HepG2 (cell line): Measurements from ENCODE around the gene LRRC3C. TPM values are rescaled to one million over a fixed set of nuclear protein-coding genes. Genes with fewer than 3 reads are reported as not detected.
A peak's percentile ranks its signal among the peaks of the same experiment; 100 is the strongest.

ENCODE experiments used
- ATAC-seq: fragments of 200-7000 bp; cut with Tn5 transposase; 3 replicates; pipeline ENCODE4 v1.9.1; 2020; ENCODE audit warnings: mild to moderate bottlenecking, moderate library complexity
- BruUV-seq: library from RNA; stranded (reverse); fragments of 400-500 nt; replicated peaks from 2 replicates; lab custom pipeline; 2021; lab: Mats Ljungman, UMichigan
- CTCF ChIA-PET: fragments of 300-600 bp; formaldehyde crosslinking; extraction: SDS; loops from one replicate; lab custom pipeline; 2021; ENCODE audit warnings: low total read pairs, inconsistent platforms, low intra/inter-chr PET ratio; lab: Yijun Ruan, JAX
- POLR2A ChIA-PET: fragments of 350-600 bp; sonication (Branson Sonifier 250); formaldehyde crosslinking; loops from one replicate; lab custom pipeline; 2020; ENCODE audit warnings: antibody characterized with exemption, inconsistent platforms; lab: Yijun Ruan, JAX
- DNase-seq: peaks from one replicate; pipeline ENCODE4 v3.0.0-alpha.2; 2015; ENCODE audit warnings: low spot score
- FAIRE-seq: peaks from 3 replicates; lab custom pipeline; 2011; peaks lifted over from hg19 to GRCh38; lab: Jason Lieb, UNC
- H2AFZ ChIP-seq: one replicate; pipeline ENCODE4 v1.6.1; 2011; ENCODE audit warnings: low read length, inconsistent platforms
- H3K27ac ChIP-seq: fragments of 300-600 bp; 3 replicates; pipeline ENCODE4 v1.8.0; 2011; ENCODE audit warnings: mixed run types, mild to moderate bottlenecking, mixed read lengths, low read length, inconsistent platforms; ENCODE audit not compliant: insufficient read depth; ENCODE audit errors: extremely low read length
- H3K27me3 ChIP-seq, 2 experiments: fragments of 200-600 bp in 1 of 2; 2 replicates in 1 of 2; 3 replicates in 1 of 2; pipeline versions ENCODE4 v1.6.0 to v1.8.0; 2011; ENCODE audit warnings: low read length in 2 of 2, mild to moderate bottlenecking in 2 of 2, moderate library complexity in 2 of 2, inconsistent platforms in 1 of 2; ENCODE audit not compliant: insufficient read depth in 2 of 2, control insufficient read depth in 1 of 2
- H3K36me3 ChIP-seq, 2 experiments: fragments of 200-600 bp in 1 of 2; replicated peaks in 1 of 2; 2 replicates in 1 of 2; 3 replicates in 1 of 2; pipeline versions ENCODE4 v1.5.1 to v1.8.0; 2011; ENCODE audit warnings: low read length in 2 of 2, inconsistent platforms in 1 of 2; ENCODE audit not compliant: insufficient read depth in 2 of 2, control insufficient read depth in 1 of 2
- H3K4me1 ChIP-seq: 2 replicates; pipeline ENCODE4 v1.5.1; 2012; ENCODE audit warnings: low read length, inconsistent platforms; ENCODE audit not compliant: insufficient read depth
- H3K4me2 ChIP-seq: 2 replicates; pipeline ENCODE4 v1.6.0; 2011; ENCODE audit warnings: low read depth, low read length, inconsistent platforms
- H3K4me3 ChIP-seq, 3 experiments: fragments of 200-600 bp in 1 of 3; sonication (generic), shearing (Covaris generic) in 1 of 3; replicated peaks in 1 of 3; 2 replicates each; pipeline ENCODE4 v1.5.1; 2011 to 2016; ENCODE audit warnings: low read length in 3 of 3, inconsistent platforms in 2 of 3, low read depth in 2 of 3, mild to moderate bottlenecking in 2 of 3, control low read depth in 1 of 3, mixed read lengths in 1 of 3; ENCODE audit not compliant: insufficient read depth in 1 of 3
- H3K79me2 ChIP-seq: one replicate; pipeline ENCODE4 v1.6.1; 2011; ENCODE audit warnings: low read length, inconsistent platforms; ENCODE audit not compliant: insufficient read depth
- H3K9ac ChIP-seq: 2 replicates; pipeline ENCODE4 v1.6.0; 2011; ENCODE audit warnings: mild to moderate bottlenecking, low read depth, low read length, inconsistent platforms; ENCODE audit not compliant: insufficient read depth
- H3K9me3 ChIP-seq: 2 replicates; pipeline ENCODE4 v1.5.1; 2012; ENCODE audit warnings: mild to moderate bottlenecking, low read length
- H4K20me1 ChIP-seq: 2 replicates; pipeline ENCODE4 v1.6.0; 2011; ENCODE audit warnings: inconsistent platforms, mild to moderate bottlenecking, low read length, moderate library complexity; ENCODE audit not compliant: insufficient read depth
- JUNB ChIP-seq: sonication (generic); formaldehyde crosslinking; IDR thresholded peaks from 2 replicates; pipeline ENCODE4 v1.8.0; 2022; ENCODE audit warnings: missing genetic modification reagents, mild to moderate bottlenecking, borderline replicate concordance
- NAIF1 ChIP-seq: sonication (generic); formaldehyde crosslinking; IDR thresholded peaks from 2 replicates; pipeline ENCODE4 v1.5.0; 2020; ENCODE audit warnings: mild to moderate bottlenecking, missing genetic modification reagents, borderline replicate concordance
- PRMT3 ChIP-seq: sonication (generic); formaldehyde crosslinking; IDR thresholded peaks from 2 replicates; pipeline ENCODE4 v1.8.1; 2022; ENCODE audit warnings: low read depth, mild to moderate bottlenecking, moderate library complexity, missing genetic modification reagents, borderline replicate concordance
- RFX3 ChIP-seq: IDR thresholded peaks from 2 replicates; pipeline ENCODE4 v1.6.1; 2016; ENCODE audit warnings: missing biosample characterization, missing genetic modification reagents
- ZBTB38 ChIP-seq: sonication (generic); formaldehyde crosslinking; IDR thresholded peaks from 2 replicates; pipeline ENCODE4 v1.5.1; 2020; ENCODE audit warnings: mild to moderate bottlenecking, missing genetic modification reagents
- ZNF407 ChIP-seq: sonication (generic); formaldehyde crosslinking; IDR thresholded peaks from one replicate; pipeline ENCODE4 v1.5.1; 2020; ENCODE audit warnings: mild to moderate bottlenecking, missing genetic modification reagents; ENCODE audit errors: not compliant biosample characterization
- ZNF430 ChIP-seq: sonication (generic); formaldehyde crosslinking; IDR thresholded peaks from 2 replicates; pipeline ENCODE4 v1.9.0; 2021; ENCODE audit warnings: mild to moderate bottlenecking, missing genetic modification reagents
- ZNF574 ChIP-seq: sonication (generic); formaldehyde crosslinking; IDR thresholded peaks from 2 replicates; pipeline ENCODE4 v1.4.0; 2020; ENCODE audit warnings: missing genetic modification reagents
- ZNF737 ChIP-seq: sonication (generic); formaldehyde crosslinking; IDR thresholded peaks from 2 replicates; pipeline ENCODE4 v1.5.0; 2020; ENCODE audit warnings: missing genetic modification reagents, mild to moderate bottlenecking, borderline replicate concordance
- WGBS: methylation state at CpG from one replicate; pipeline ENCODE4 v1.1.6; 2017; ENCODE audit warnings: low lambda C conversion rate; 5-methylcytosine and 5-hydroxymethylcytosine counted together
- in situ Hi-C: cut with HindIII; loops from 2 replicates; pipeline ENCODE4 v1.10.0; 2017; ENCODE audit warnings: low pct_unique_long_range_greater_than_20kb; ENCODE audit not compliant: extremely low pct_ligation_motif_present
- intact Hi-C: fragments of 100-400 bp; cut with micrococcal nuclease; formaldehyde crosslinking; loops from one replicate; pipeline ENCODE4 v1.10.0; 2022; ENCODE audit not compliant: unreplicated experiment
- polyA plus RNA-seq, 8 experiments: library from polyadenylated mRNA; depleted of rRNA in 3 of 8; stranded (reverse) in 7 of 8; unstranded in 1 of 8; fragments of >200 nt; fragmentation: Illumina TruSeq in 4 of 8; extraction: Trizol in 4 of 8; gene quantifications; 2 replicates each; pipeline versions ENCODE4 v1.2.1 to v1.2.3, GENCODE V29; 2011 to 2016; ENCODE audit warnings: low read depth in 4 of 8, missing spikeins in 1 of 8, mixed read lengths in 1 of 8; ENCODE audit not compliant: insufficient read depth in 1 of 8
- total RNA-seq, 5 experiments: library from RNA; depleted of rRNA; stranded (reverse); fragments of >200 nt; fragmentation: Illumina TruSeq; extraction: Trizol; gene quantifications; 2 replicates each; pipeline ENCODE4 v1.2.3, GENCODE V29; 2016; ENCODE audit warnings: low read depth in 1 of 5

LRRC3C gene
- total and polyA plus RNA-seq, 2 of the 13 experiments (the other 11 are each of a cell fraction or from before 2014, with no cell fraction given), result 0.17 TPM; not detected in 1

GRCh38 chr17:39924691-39925055 lies 2.9 kb upstream of the LRRC3C start (continued):
- no peak for TF ChIP-seq ZNF737 (CRISPR knock-in tag)
- TF ChIP-seq JUNB (CRISPR knock-in tag), result no peak
- TF ChIP-seq NAIF1 (CRISPR knock-in tag), result peak; percentile 20; the same call in 1 of the 2 replicates
- TF ChIP-seq PRMT3 (CRISPR knock-in tag), result no peak
- TF ChIP-seq ZNF430 (CRISPR knock-in tag), result peak; percentile 9; the same call in 1 of the 2 replicates

- peak overlapping the region; percentile 90 for H3K9ac ChIP-seq
- peak overlapping the region; percentile 97 for H3K4me2 ChIP-seq
- H3K27me3 ChIP-seq, result no peaks in the 10 kb centered on the region; a peak in 1 of 5 replicates
- peaks cover 23 to 26% of the 10 kb centered on the region in 2 experiments for H3K36me3 ChIP-seq
- in situ Hi-C loops, result no loop called here
- H3K9me3 ChIP-seq, result no peaks in the 10 kb centered on the region
- H4K20me1 ChIP-seq, result peaks cover 8% of the 10 kb centered on the region; the same call in 1 of the 2 replicates
- H3K79me2 ChIP-seq, result peaks cover 50% of the 10 kb centered on the region
- intact Hi-C loops, result loop anchor here (2.0 to 10.0 kb wide), 2 partner anchors 55 to 179 kb away; partner anchors contain the start of genes NR1D1 and PSMD3
- peaks cover 83% of the 10 kb centered on the region for H3K4me1 ChIP-seq
- no peak overlapping the region for H2AFZ ChIP-seq
- DNase-seq (no peak), FAIRE-seq (no peak), ATAC-seq (no peak)
- H3K4me3 ChIP-seq, result peak overlapping the region; percentile 72 to 96 (median 90)
- peak overlapping the region; percentile 93 for H3K27ac ChIP-seq
- BruUV-seq, result no TSS peak
- WGBS, result 86% methylated on average over 11 of the region's 11 CpGs
- ChIA-PET POLR2A (interaction anchor here (0.7 to 5.3 kb wide), 8 partner anchors 9 to 222 kb away, joined by 3 to 47 read pairs (median 14); partner anchors contain the start of gene PSMD3), CTCF (interaction anchor here (0.6 kb wide), 1 partner anchor 225 kb away, joined by 3 read pairs; no protein-coding TSS in a partner anchor)
- TF ChIP-seq ZNF407 (CRISPR knock-in tag) (no peak), ZNF574 (CRISPR knock-in tag) (0 out of 2 replicates have a peak, but pooled peaks have one; percentile 5), RFX3 (0 out of 2 replicates have a peak, but pooled peaks have one; percentile 39), ZBTB38 (CRISPR knock-in tag) (peak; percentile 8; the same call in 1 of the 2 replicates)
These were observed 2.0 kb upstream of the LRRC3C start for GRCh38 chr17:39925282-39926134.
